ENCODE measurements around the gene KCNS3. TPM values are rescaled to one million over a fixed set of nuclear protein-coding genes. Genes with fewer than 3 reads are reported as not detected.
A peak's percentile ranks its signal among the peaks of the same experiment; 100 is the strongest.
"Not testable (repeated sequence)": the region's sequence is repeated elsewhere in the genome, so short reads cannot be mapped to it uniquely, and the experiment has no call there.

KCNS3 gene
- total RNA-seq, 1 donor from 2014 or later = 5.5 TPM

- peaks cover 12% of the 10 kb centered on the region for H3K9me3 Mint-ChIP-seq (ENCODE audit: unreplicated experiment)
- no peak for DNase-seq
- TF ChIP-seq, protein P1, sequence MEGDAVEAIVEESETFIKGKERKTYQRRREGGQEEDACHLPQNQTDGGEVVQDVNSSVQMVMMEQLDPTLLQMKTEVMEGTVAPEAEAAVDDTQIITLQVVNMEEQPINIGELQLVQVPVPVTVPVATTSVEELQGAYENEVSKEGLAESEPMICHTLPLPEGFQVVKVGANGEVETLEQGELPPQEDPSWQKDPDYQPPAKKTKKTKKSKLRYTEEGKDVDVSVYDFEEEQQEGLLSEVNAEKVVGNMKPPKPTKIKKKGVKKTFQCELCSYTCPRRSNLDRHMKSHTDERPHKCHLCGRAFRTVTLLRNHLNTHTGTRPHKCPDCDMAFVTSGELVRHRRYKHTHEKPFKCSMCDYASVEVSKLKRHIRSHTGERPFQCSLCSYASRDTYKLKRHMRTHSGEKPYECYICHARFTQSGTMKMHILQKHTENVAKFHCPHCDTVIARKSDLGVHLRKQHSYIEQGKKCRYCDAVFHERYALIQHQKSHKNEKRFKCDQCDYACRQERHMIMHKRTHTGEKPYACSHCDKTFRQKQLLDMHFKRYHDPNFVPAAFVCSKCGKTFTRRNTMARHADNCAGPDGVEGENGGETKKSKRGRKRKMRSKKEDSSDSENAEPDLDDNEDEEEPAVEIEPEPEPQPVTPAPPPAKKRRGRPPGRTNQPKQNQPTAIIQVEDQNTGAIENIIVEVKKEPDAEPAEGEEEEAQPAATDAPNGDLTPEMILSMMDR (IDR thresholded peaks at IDR 0.05; ENCODE audit: partially characterized antibody, unreplicated experiment) = no peak
- peaks cover 2% of the 10 kb centered on the region for H3K27me3 Mint-ChIP-seq (ENCODE audit: unreplicated experiment)
- H3K27ac Mint-ChIP-seq (ENCODE audit: unreplicated experiment) = no peak overlapping the region
- no peaks in the 10 kb centered on the region for H3K36me3 Mint-ChIP-seq (ENCODE audit: unreplicated experiment)
- H3K4me1 Mint-ChIP-seq (ENCODE audit: low read depth, unreplicated experiment) = peaks cover 4% of the 10 kb centered on the region
- no peak overlapping the region for H3K4me3 Mint-ChIP-seq (ENCODE audit: unreplicated experiment)
Measured at GRCh38 chr2:17960925-17961324, 82.5 kb downstream of the KCNS3 start.

- no peak overlapping the region for H3K4me3 Mint-ChIP-seq (ENCODE audit: unreplicated experiment)
- TF ChIP-seq, protein P1 (IDR thresholded peaks at IDR 0.05; ENCODE audit: partially characterized antibody, unreplicated experiment) = no peak
- no peaks in the 10 kb centered on the region for H3K36me3 Mint-ChIP-seq (ENCODE audit: unreplicated experiment)
- DNase-seq = no peak
- H3K27me3 Mint-ChIP-seq (ENCODE audit: unreplicated experiment) = peaks cover 2% of the 10 kb centered on the region
- no peak overlapping the region for H3K27ac Mint-ChIP-seq (ENCODE audit: unreplicated experiment)
- peaks cover 4% of the 10 kb centered on the region for H3K4me1 Mint-ChIP-seq (ENCODE audit: low read depth, unreplicated experiment)
- H3K9me3 Mint-ChIP-seq (ENCODE audit: unreplicated experiment) = peaks cover 12% of the 10 kb centered on the region
Measured at GRCh38 chr2:17961789-17962188, 83.3 kb downstream of the KCNS3 start.

DNA sequence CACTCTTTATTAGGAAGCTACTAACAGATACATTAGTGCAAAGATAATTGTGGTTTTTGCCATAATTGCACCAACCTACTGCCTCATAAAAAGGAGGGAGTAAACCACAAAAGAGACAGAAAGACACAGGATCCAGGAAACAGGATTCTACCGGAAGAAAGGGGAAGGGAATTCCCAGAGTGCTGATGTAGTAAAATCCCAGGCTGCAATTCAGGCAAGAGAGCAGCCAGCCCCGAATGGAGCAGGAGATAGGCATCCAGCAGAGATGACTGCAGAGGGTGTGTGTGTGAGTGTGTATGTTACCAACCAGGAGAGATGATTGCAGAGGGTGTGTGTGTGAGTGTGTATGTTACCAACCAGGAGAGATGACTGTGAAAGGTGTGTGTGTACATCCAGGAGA lies 84.4 kb downstream of the KCNS3 start:
- H3K4me3 Mint-ChIP-seq (ENCODE audit: unreplicated experiment) = peak overlapping the region; percentile 43
- no peak for DNase-seq
- H3K27me3 Mint-ChIP-seq (ENCODE audit: unreplicated experiment) = peaks cover 2% of the 10 kb centered on the region
- peak overlapping the region; percentile 50 for H3K27ac Mint-ChIP-seq (ENCODE audit: unreplicated experiment)
- H3K4me1 Mint-ChIP-seq (ENCODE audit: low read depth, unreplicated experiment) = peaks cover 4% of the 10 kb centered on the region
- H3K9me3 Mint-ChIP-seq (ENCODE audit: unreplicated experiment) = peaks cover 12% of the 10 kb centered on the region
- no peaks in the 10 kb centered on the region for H3K36me3 Mint-ChIP-seq (ENCODE audit: unreplicated experiment)
- TF ChIP-seq, protein P1 (IDR thresholded peaks at IDR 0.05; ENCODE audit: partially characterized antibody, unreplicated experiment) = no peak

DNA sequence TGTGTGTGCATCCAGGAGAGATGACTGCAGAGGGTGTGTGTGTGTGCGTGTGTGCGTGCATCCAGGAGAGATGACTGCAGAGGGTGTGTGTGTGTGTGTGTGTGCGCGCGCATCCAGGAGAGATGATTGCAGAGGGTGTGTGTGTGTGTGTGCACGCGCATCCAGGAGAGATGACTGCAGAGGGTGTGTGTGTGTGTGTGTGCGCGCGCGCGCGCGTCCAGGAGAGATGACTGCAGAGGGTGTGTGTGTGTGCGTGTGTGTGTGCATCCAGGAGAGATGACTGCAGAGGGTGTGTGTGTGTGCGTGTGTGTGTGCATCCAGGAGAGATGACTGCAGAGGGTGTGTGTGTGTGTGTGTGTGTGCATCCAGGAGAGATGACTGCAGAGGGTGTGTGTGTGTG lies 85.1 kb downstream of the KCNS3 start:
- H3K27me3 Mint-ChIP-seq (ENCODE audit: unreplicated experiment); H3K4me3 Mint-ChIP-seq (ENCODE audit: unreplicated experiment); DNase-seq; H3K36me3 Mint-ChIP-seq (ENCODE audit: unreplicated experiment); H3K4me1 Mint-ChIP-seq (ENCODE audit: low read depth, unreplicated experiment); H3K27ac Mint-ChIP-seq (ENCODE audit: unreplicated experiment): not testable (repeated sequence)
- peaks cover 12% of the 10 kb centered on the region for H3K9me3 Mint-ChIP-seq (ENCODE audit: unreplicated experiment)

- Mint-ChIP-seq H3K4me1 (ENCODE audit: low read depth, unreplicated experiment) (peaks cover 4% of the 10 kb centered on the region), H3K4me3 (ENCODE audit: unreplicated experiment) (no peak overlapping the region), H3K27me3 (ENCODE audit: unreplicated experiment) (peaks cover 2% of the 10 kb centered on the region), H3K9me3 (ENCODE audit: unreplicated experiment) (peaks cover 12% of the 10 kb centered on the region), H3K36me3 (ENCODE audit: unreplicated experiment) (no peaks in the 10 kb centered on the region), H3K27ac (ENCODE audit: unreplicated experiment) (no peak overlapping the region)
- no peak for DNase-seq
- TF ChIP-seq, protein P1 (IDR thresholded peaks at IDR 0.05; ENCODE audit: partially characterized antibody, unreplicated experiment) = no peak
Measured at GRCh38 chr2:17965196-17965595, 86.7 kb downstream of the KCNS3 start.

GRCh38 chr2:17966798-17967197 lies 88.3 kb downstream of the KCNS3 start:
- H3K27ac Mint-ChIP-seq (ENCODE audit: unreplicated experiment) = no peak overlapping the region
- H3K9me3 Mint-ChIP-seq (ENCODE audit: unreplicated experiment) = peaks cover 12% of the 10 kb centered on the region
- TF ChIP-seq, protein P1 (IDR thresholded peaks at IDR 0.05; ENCODE audit: partially characterized antibody, unreplicated experiment) = no peak
- no peak overlapping the region for H3K4me3 Mint-ChIP-seq (ENCODE audit: unreplicated experiment)
- H3K36me3 Mint-ChIP-seq (ENCODE audit: unreplicated experiment) = no peaks in the 10 kb centered on the region
- H3K4me1 Mint-ChIP-seq (ENCODE audit: low read depth, unreplicated experiment) = peaks cover 4% of the 10 kb centered on the region
- H3K27me3 Mint-ChIP-seq (ENCODE audit: unreplicated experiment) = peaks cover 2% of the 10 kb centered on the region
- no peak for DNase-seq
